Large intestine (tissue), 3 donors: Measurements from ENCODE around the gene SH3PXD2A. TPM values are rescaled to one million over a fixed set of nuclear protein-coding genes. Genes with fewer than 3 reads are reported as not detected.

ENCODE experiments used
- DNase-seq, 2 donors: peaks; one replicate each; pipeline versions ENCODE4 v3.0.0 to v3.0.0-alpha.2; 2013
- H3K27ac ChIP-seq: one replicate; pipeline ENCODE4 v1.5.1; 2013; ENCODE audit warnings: low read length
- H3K27me3 ChIP-seq: 2 replicates; pipeline ENCODE4 v1.6.1; 2013; ENCODE audit warnings: low read length; ENCODE audit not compliant: control insufficient read depth, insufficient read depth
- H3K36me3 ChIP-seq: 2 replicates; pipeline ENCODE4 v1.6.1; 2013; ENCODE audit warnings: low read length; ENCODE audit not compliant: control insufficient read depth, insufficient read depth
- H3K4me1 ChIP-seq: one replicate; pipeline ENCODE4 v1.6.1; 2013; ENCODE audit warnings: low read length; ENCODE audit not compliant: control insufficient read depth, insufficient read depth
- H3K4me3 ChIP-seq: one replicate; pipeline ENCODE4 v1.5.1; 2013; ENCODE audit warnings: low read length
- H3K9me3 ChIP-seq: one replicate; pipeline ENCODE4 v1.6.1; 2013; ENCODE audit warnings: mild to moderate bottlenecking, low read depth, low read length, moderate library complexity; ENCODE audit not compliant: control insufficient read depth
- WGBS: methylation state at CpG from one replicate; pipeline ENCODE4 v1.1.5; 2013; ENCODE audit warnings: low lambda C conversion rate; ENCODE audit not compliant: insufficient coverage; 5-methylcytosine and 5-hydroxymethylcytosine counted together
- polyA plus RNA-seq: library from polyadenylated mRNA; unstranded; fragments of 120-200 nt; gene quantifications from one replicate; pipeline ENCODE4 v1.2.1, GENCODE V29; 2013

Gene SH3PXD2A
- polyA plus RNA-seq, 1 donor = 32.0 TPM

DNA sequence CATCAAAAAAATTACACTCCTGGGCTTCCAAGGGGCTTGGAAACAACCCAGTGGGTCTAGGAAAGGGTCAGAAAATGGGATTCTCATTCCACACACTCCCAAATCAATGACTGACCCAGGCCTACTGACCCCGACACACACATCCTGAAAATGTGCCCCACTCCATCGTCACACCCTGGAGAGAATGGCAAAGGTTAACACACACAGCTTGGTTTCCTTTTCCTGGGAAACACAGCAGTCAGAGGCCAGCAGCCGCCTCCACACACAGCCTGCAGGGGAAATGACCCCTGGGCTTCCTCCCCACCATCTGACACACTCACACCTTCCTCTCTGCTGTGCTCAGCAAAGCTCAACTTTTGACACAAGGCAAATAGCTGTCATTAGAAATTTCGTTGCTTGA lies 42.9 kb downstream of the SH3PXD2A start:
- Histone ChIP-seq H3K36me3 (no peaks in the 10 kb centered on the region), H3K9me3 (no peaks in the 10 kb centered on the region), H3K27me3 (no peaks in the 10 kb centered on the region), H3K27ac (peak overlapping the region; percentile 79), H3K4me1 (peaks cover 41% of the 10 kb centered on the region), H3K4me3 (no peak overlapping the region)
- peak in 1 of 2 donors; percentile 69 for DNase-seq
- WGBS = no CpG with 5 or more reads among the region's 4 CpGs

DNA sequence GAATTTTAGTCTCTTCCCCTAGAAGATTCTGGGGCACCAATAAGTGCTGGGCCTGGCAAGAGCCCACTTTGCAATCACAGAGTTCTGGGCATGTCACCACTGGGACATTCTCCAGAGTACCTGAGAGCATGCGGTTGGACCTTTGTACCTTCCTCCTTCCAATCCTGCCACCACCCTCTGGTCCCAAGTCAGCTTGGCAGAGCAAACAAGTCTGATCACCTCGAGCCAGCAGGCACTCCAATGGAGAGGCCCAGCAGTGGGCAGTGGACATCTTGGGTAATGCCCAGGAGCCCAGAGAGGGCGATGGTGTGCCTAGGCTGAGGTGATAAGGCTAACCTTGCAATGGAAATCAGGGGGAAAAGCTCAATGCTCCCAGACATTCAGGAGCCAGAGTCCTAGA lies 43.4 kb downstream of the SH3PXD2A start:
- peak; percentile 85 to 92 for DNase-seq
- Histone ChIP-seq H3K36me3 (no peaks in the 10 kb centered on the region), H3K27me3 (no peaks in the 10 kb centered on the region), H3K27ac (peak overlapping the region; percentile 79), H3K9me3 (no peaks in the 10 kb centered on the region), H3K4me3 (no peak overlapping the region), H3K4me1 (peaks cover 45% of the 10 kb centered on the region)
- WGBS = no CpG with 5 or more reads among the region's 3 CpGs

DNA sequence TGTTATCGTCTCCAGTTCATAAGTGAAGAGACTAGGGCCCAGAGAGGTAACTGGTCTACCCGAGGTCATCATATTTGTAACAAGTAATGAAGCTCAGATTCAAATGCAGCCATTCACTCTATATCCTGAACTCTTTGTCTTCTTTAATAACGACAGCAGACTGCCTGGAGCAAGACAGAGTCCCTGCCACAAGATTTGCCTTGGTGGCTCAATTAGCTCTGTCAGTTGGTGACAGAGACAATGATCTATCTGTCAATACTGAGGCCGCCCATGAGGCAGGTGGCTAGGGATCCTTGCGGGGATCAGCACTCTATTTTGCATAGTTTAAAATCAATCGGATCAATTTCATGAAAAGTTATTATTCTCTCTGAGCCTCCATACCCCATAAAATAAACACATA lies 43.9 kb downstream of the SH3PXD2A start:
- H3K27me3 ChIP-seq = no peaks in the 10 kb centered on the region
- no peak for DNase-seq
- no CpG with 5 or more reads among the region's 6 CpGs for WGBS

DNA sequence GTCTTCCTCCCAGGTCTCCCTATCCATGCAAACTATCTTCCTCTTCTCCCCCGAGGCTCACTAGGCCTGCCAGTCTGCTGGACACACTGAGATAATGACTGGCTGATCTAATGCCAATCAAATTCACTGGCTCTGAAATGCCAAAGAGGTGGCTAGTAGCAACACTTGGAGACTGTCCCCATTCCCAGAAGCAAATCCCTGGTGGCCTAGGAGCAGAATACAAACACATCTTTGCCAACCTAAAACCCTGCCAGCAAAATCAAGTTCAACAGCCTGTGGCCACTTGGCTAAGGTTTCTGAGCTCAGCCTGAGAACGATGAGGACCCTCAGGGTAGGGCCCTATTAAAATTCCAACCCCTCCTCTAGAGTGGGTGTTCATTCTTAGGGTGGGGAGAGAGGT lies 46.6 kb downstream of the SH3PXD2A start:
- no peak for DNase-seq
- WGBS = no CpG with 5 or more reads among the region's 2 CpGs

More for the DNA sequence above, 43.9 kb downstream of the SH3PXD2A start:
- Histone ChIP-seq H3K27ac (peak overlapping the region; percentile 79), H3K4me1 (peaks cover 50% of the 10 kb centered on the region), H3K4me3 (no peak overlapping the region), H3K9me3 (no peaks in the 10 kb centered on the region), H3K36me3 (no peaks in the 10 kb centered on the region)

DNA sequence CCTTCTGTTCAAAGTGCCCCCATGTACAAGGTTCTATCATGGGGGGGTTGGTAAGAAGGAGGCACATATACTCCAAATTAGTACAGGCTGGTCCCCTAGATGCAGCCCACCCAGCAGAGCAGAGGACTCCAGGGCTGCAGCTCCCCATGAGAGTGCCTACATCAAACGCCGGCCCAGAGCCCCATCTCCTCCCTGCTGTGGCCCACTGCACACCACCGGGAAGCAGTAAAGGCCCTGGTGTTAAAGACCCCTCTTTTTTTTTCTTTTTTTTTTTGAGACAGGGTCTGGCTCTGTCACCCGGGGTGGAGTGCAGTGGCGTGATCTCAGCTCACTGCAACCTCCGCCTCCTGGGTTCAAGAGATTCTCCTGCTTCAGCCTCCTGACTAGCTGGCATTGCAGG lies 47.4 kb downstream of the SH3PXD2A start:
- H3K4me1 ChIP-seq = peaks cover 48% of the 10 kb centered on the region
- H3K27ac ChIP-seq = no peak overlapping the region
- no peak for DNase-seq
- no peaks in the 10 kb centered on the region for H3K9me3 ChIP-seq
- 100% methylated on average over 1 of the region's 6 CpGs for WGBS
- H3K27me3 ChIP-seq = no peaks in the 10 kb centered on the region
- H3K36me3 ChIP-seq = no peaks in the 10 kb centered on the region
- no peak overlapping the region for H3K4me3 ChIP-seq

More for the DNA sequence above, 46.6 kb downstream of the SH3PXD2A start:
- no peak overlapping the region for H3K27ac ChIP-seq
- no peaks in the 10 kb centered on the region for H3K9me3 ChIP-seq
- peaks cover 49% of the 10 kb centered on the region for H3K4me1 ChIP-seq
- H3K27me3 ChIP-seq = no peaks in the 10 kb centered on the region
- no peaks in the 10 kb centered on the region for H3K36me3 ChIP-seq
- H3K4me3 ChIP-seq = no peak overlapping the region

DNA sequence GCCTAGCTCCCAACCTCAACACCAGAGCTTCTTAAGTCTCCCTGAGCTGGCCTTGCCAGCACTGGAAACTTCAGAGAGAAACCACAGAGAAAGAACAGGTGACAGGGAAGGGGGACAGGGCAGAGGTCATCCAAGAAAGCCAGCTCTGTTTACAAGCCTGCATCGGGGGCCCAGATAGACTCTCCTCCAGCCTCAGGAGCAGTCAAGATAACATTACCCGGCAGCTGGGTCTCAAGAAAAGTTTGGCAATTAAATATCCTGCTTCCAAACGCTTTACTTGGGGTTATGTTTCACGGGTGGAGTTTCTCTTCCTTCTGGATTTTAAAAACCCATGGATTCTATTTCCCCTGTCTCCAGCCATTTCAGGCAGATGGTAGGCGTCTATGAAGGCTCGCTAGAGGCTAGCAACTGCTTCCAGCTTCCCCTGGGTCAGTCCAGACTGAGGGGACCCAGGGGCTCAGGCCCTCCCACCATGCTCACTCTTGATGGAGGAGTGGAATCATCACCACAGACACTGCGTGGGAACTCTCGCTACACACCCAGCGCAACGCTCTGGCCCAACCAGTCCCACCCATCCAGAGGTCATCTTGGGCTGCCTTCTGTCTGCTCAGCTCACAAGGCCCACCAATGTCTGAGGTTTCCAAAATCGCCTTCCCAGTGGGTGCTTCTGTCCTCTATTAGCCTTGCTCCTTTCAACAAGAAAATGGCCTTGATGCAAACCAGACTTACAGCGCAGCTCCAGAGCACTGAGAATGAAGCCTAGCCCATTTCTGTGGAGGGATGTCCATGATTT lies 48.8 kb downstream of the SH3PXD2A start:
- peak in 1 of 2 donors; percentile 61 for DNase-seq
- no peak overlapping the region for H3K4me3 ChIP-seq
- H3K36me3 ChIP-seq = no peaks in the 10 kb centered on the region
- H3K27ac ChIP-seq = peak overlapping the region; percentile 18
- no peaks in the 10 kb centered on the region for H3K27me3 ChIP-seq
- WGBS = no CpG with 5 or more reads among the region's 12 CpGs
- no peaks in the 10 kb centered on the region for H3K9me3 ChIP-seq
- H3K4me1 ChIP-seq = peaks cover 47% of the 10 kb centered on the region

DNA sequence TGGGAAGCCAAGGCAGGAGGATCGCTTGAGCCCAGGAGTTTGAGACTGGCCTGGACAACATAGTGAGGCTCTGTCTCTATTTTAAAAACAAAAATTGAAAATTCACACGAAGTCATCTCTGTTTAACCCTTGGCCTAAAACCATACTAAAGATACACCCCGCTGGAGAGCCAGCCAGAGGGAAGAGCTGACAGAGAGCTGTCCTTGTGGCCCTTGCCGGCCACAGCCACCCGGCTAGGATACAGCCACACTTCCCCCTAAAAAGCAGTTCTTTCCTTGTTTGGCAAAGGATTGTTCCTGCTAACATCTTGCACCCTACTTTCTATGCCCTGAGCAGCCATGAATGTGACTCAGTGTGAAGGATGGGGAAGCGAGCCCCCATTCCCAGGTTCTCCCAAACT lies 49.6 kb downstream of the SH3PXD2A start:
- H3K4me1 ChIP-seq = peaks cover 50% of the 10 kb centered on the region
- DNase-seq = no peak
- no CpG with 5 or more reads among the region's 6 CpGs for WGBS
- no peak overlapping the region for H3K4me3 ChIP-seq
- no peaks in the 10 kb centered on the region for H3K27me3 ChIP-seq
- no peaks in the 10 kb centered on the region for H3K9me3 ChIP-seq
- H3K27ac ChIP-seq = no peak overlapping the region
- no peaks in the 10 kb centered on the region for H3K36me3 ChIP-seq

DNA sequence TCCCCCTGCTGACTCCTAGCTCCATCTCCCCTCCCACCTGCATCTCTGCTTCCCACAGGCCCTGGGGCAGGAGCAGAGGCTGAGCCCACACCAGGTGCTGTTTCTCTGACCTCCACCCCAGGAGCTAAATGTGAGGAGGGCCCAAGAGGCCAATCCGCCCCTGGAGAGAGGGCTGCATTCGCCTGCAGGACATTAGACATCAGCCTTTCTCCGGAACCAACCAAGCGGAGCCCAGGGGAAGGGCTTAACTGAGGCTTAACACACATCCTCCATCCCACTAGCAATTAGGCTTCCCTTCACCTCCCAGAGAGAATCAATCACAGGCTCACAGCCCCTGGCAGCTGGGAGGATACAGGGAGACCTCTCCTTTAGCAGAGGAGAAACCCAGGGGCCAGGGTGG lies 50.5 kb downstream of the SH3PXD2A start:
- DNase-seq = no peak
- no peak overlapping the region for H3K27ac ChIP-seq
- H3K27me3 ChIP-seq = no peaks in the 10 kb centered on the region
- H3K4me1 ChIP-seq = peaks cover 59% of the 10 kb centered on the region
- no CpG with 5 or more reads among the region's 4 CpGs for WGBS
- H3K36me3 ChIP-seq = peaks cover 4% of the 10 kb centered on the region
- no peaks in the 10 kb centered on the region for H3K9me3 ChIP-seq
- H3K4me3 ChIP-seq = no peak overlapping the region

DNA sequence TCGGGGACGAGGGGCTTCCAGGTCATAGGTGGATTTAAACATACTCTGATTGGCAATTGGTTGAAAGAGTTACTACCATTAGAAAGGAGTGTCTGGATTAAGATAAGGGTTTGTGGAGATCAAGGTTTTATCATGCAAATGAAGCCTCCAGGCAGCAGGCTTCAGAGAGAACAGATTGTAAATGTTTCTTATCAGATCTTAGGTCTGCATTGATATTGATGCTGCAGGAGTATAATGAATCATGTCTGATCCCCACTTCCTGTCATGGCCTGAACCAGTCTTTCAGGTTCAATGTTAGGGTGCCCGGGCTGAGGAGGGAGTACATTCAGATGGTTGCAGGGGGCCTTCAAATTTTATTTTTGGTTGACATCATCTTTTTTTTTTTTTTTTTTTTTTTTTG lies 51.4 kb downstream of the SH3PXD2A start:
- H3K27ac ChIP-seq = peak overlapping the region; percentile 55
- no CpG with 5 or more reads among the region's 3 CpGs for WGBS

DNA sequence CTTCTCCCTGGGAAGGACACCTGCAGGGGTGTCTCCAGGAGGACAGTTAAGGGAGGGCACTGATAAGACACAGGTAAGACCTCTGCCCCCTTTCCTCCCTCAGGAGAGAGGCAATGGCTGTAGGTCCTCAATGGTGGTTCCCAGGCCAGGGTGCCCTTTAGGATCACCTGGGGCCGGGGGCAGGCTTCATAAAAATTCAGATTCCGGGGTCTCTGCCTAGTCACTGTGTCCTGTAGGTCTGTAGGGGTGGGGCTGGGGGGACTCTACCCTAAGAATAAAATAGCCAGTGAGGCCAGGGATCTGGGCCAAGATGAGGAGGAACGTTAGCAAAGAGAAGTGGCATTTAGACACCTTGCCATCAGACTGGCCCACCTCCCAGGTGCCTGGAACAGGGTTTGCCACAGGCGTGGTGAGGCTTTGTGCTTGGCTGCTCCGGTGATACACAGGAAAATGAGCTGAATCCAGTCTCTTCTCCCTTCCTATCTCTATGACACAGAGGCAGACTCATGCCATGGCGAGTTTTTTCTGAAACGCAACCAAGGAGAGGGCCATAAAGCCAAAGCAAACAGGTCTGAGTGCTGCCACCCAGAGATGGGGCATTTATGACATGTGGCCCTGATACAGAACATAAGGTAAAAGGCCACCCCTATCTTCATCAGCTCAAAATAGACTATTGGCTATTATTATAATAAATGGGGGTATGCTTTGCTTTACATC lies 52.6 kb downstream of the SH3PXD2A start:
- peaks cover 13% of the 10 kb centered on the region for H3K36me3 ChIP-seq
- H3K27me3 ChIP-seq = no peaks in the 10 kb centered on the region
- H3K4me3 ChIP-seq = no peak overlapping the region
- no CpG with 5 or more reads among the region's 7 CpGs for WGBS
- peaks cover 59% of the 10 kb centered on the region for H3K4me1 ChIP-seq
- H3K27ac ChIP-seq = peak overlapping the region; percentile 55
- no peaks in the 10 kb centered on the region for H3K9me3 ChIP-seq
- DNase-seq = peak; percentile 42 to 79

More for the DNA sequence above, 51.4 kb downstream of the SH3PXD2A start:
- Histone ChIP-seq H3K4me3 (no peak overlapping the region), H3K9me3 (no peaks in the 10 kb centered on the region), H3K36me3 (peaks cover 6% of the 10 kb centered on the region), H3K27me3 (no peaks in the 10 kb centered on the region), H3K4me1 (peaks cover 59% of the 10 kb centered on the region)
- DNase-seq = no peak
